ENCODE results near the gene NTN3.

NTN3 gene

DNA sequence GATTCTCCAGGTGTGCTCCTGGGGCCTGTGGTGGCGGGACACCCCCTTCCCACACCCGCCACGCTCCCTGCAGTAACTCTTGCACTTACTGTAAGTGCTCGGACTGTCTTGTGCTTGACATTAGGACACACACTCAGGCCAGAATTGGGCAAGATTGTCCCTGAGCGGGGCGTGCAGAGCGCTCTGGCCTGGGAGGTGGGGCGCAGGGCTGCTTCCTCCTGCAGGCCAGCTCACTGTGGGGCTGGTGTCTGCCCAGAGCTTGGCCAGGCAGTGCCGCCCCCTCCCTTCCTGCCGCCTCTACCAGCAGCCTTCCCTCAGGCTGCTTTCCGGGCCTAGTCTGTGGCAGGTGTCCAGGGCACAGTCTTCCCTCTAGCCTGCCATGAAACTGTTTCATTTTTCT lies 36.6 kb downstream of the NTN3 start:
- no peak overlapping the region for H3K4me3 ChIP-seq (ENCODE audit: low read length, poor library complexity, severe bottlenecking)
- no peak overlapping the region for H3K4me2 ChIP-seq (ENCODE audit: low read depth, low read length, poor library complexity, severe bottlenecking)
- no peaks in the 10 kb centered on the region for H3K4me1 ChIP-seq (ENCODE audit: insufficient read depth, low read length, poor library complexity, severe bottlenecking)
- TF ChIP-seq CTCF (conservative IDR thresholded peaks at IDR 0.05; ENCODE audit: low read length) (no peak), EZH2phosphoT487 (IDR thresholded peaks at IDR 0.05; ENCODE audit: borderline replicate concordance) (no peak)
- H3K27me3 ChIP-seq (ENCODE audit: insufficient read depth, low read length, poor library complexity, severe bottlenecking), result no peaks in the 10 kb centered on the region
- H3K9me2 ChIP-seq (replicated peaks; ENCODE audit: low read depth, low read length), result no peaks in the 10 kb centered on the region
- H2AFZ ChIP-seq (ENCODE audit: low read length), result no peak overlapping the region
- no peak overlapping the region for H3K9ac ChIP-seq (ENCODE audit: low read depth, low read length, poor library complexity, severe bottlenecking)
- H4K20me1 ChIP-seq (ENCODE audit: insufficient read depth, low read length, poor library complexity, severe bottlenecking), result no peaks in the 10 kb centered on the region
- no peaks in the 10 kb centered on the region for H3F3A ChIP-seq (ENCODE audit: low read depth)
- H3K79me2 ChIP-seq (ENCODE audit: insufficient read depth, low read length), result no peaks in the 10 kb centered on the region
- no peaks in the 10 kb centered on the region for H3K9me3 ChIP-seq (ENCODE audit: insufficient read depth, low read depth, low read length)
- no peaks in the 10 kb centered on the region for H3K36me3 ChIP-seq (ENCODE audit: insufficient read depth, low read length)

GRCh38 chr16:2508722-2509400 lies 37.8 kb downstream of the NTN3 start:
- no peaks in the 10 kb centered on the region for H3F3A ChIP-seq (ENCODE audit: low read depth)
- no peak overlapping the region for H3K4me2 ChIP-seq (ENCODE audit: low read depth, low read length, poor library complexity, severe bottlenecking)
- no peaks in the 10 kb centered on the region for H3K27me3 ChIP-seq (ENCODE audit: insufficient read depth, low read length, poor library complexity, severe bottlenecking)
- no peak overlapping the region for H2AFZ ChIP-seq (ENCODE audit: low read length)
- no peaks in the 10 kb centered on the region for H3K9me2 ChIP-seq (replicated peaks; ENCODE audit: low read depth, low read length)
- H4K20me1 ChIP-seq (ENCODE audit: insufficient read depth, low read length, poor library complexity, severe bottlenecking), result no peaks in the 10 kb centered on the region
- peaks cover under 1% of the 10 kb centered on the region; the same call in 1 of the 2 replicates for H3K79me2 ChIP-seq (ENCODE audit: insufficient read depth, low read length)
- H3K36me3 ChIP-seq (ENCODE audit: insufficient read depth, low read length), result no peaks in the 10 kb centered on the region
- H3K9me3 ChIP-seq (ENCODE audit: insufficient read depth, low read depth, low read length), result no peaks in the 10 kb centered on the region
- H3K4me3 ChIP-seq (ENCODE audit: low read length, poor library complexity, severe bottlenecking), result no peak overlapping the region
- peaks cover 4% of the 10 kb centered on the region for H3K4me1 ChIP-seq (ENCODE audit: insufficient read depth, low read length, poor library complexity, severe bottlenecking)
- H3K9ac ChIP-seq (ENCODE audit: low read depth, low read length, poor library complexity, severe bottlenecking), result no peak overlapping the region
- TF ChIP-seq EZH2phosphoT487 (IDR thresholded peaks at IDR 0.05; ENCODE audit: borderline replicate concordance) (no peak), CTCF (conservative IDR thresholded peaks at IDR 0.05; ENCODE audit: low read length) (no peak)

DNA sequence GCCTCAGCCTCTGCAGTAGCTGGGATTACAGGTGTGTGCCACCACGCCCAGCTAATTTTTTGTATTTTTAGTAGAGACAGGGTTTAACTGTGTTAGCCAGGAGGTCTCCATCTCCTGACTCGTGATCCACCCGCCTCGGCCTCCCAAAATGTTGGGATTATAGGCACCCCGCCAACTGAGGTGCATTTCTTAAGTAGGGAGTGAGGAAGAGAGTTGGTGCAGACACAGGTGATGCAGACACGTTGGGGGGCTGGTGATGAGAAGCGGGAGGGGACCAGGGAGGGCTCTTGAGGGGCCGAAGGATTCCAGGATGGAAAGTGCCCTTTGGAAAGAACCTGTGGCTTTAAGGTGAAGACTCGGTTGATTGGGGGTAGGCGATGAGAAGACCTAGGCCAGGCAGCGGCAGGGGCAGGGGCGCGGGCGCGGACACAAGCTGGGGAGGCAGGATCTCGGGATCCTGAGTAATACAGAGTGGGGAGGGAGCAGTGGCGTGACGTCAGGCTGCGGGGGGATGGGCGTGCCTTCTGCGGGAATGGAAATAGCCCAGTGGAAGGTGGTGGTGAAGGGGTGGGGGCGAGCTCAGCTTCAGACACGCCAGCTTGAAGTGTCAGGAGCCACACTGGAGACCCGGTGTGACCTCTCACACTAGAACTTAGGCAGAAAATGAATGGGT lies 40.2 kb downstream of the NTN3 start:
- no peak for TF ChIP-seq EZH2phosphoT487 (IDR thresholded peaks at IDR 0.05; ENCODE audit: borderline replicate concordance)
- no peak for TF ChIP-seq CTCF (conservative IDR thresholded peaks at IDR 0.05; ENCODE audit: low read length)
- H4K20me1 ChIP-seq (ENCODE audit: insufficient read depth, low read length, poor library complexity, severe bottlenecking), result peaks cover 9% of the 10 kb centered on the region
- peaks cover 10% of the 10 kb centered on the region for H3K4me1 ChIP-seq (ENCODE audit: insufficient read depth, low read length, poor library complexity, severe bottlenecking)
- H3K9me2 ChIP-seq (replicated peaks; ENCODE audit: low read depth, low read length), result no peaks in the 10 kb centered on the region
- H3K9ac ChIP-seq (ENCODE audit: low read depth, low read length, poor library complexity, severe bottlenecking), result no peak overlapping the region
- H3K9me3 ChIP-seq (ENCODE audit: insufficient read depth, low read depth, low read length), result no peaks in the 10 kb centered on the region
- no peak overlapping the region for H3K4me3 ChIP-seq (ENCODE audit: low read length, poor library complexity, severe bottlenecking)
- no peak overlapping the region for H3K4me2 ChIP-seq (ENCODE audit: low read depth, low read length, poor library complexity, severe bottlenecking)
- no peak overlapping the region for H2AFZ ChIP-seq (ENCODE audit: low read length)
- peaks cover 25% of the 10 kb centered on the region for H3K79me2 ChIP-seq (ENCODE audit: insufficient read depth, low read length)
- no peaks in the 10 kb centered on the region for H3F3A ChIP-seq (ENCODE audit: low read depth)
- no peaks in the 10 kb centered on the region for H3K36me3 ChIP-seq (ENCODE audit: insufficient read depth, low read length)
- no peaks in the 10 kb centered on the region for H3K27me3 ChIP-seq (ENCODE audit: insufficient read depth, low read length, poor library complexity, severe bottlenecking)

Measured in Loucy (cell line).